ENCODE measurements around the gene PPP1R36.
"Not testable (repeated sequence)": the region's sequence is repeated elsewhere in the genome, so short reads cannot be mapped to it uniquely, and the experiment has no call there.

PPP1R36 gene

DNA sequence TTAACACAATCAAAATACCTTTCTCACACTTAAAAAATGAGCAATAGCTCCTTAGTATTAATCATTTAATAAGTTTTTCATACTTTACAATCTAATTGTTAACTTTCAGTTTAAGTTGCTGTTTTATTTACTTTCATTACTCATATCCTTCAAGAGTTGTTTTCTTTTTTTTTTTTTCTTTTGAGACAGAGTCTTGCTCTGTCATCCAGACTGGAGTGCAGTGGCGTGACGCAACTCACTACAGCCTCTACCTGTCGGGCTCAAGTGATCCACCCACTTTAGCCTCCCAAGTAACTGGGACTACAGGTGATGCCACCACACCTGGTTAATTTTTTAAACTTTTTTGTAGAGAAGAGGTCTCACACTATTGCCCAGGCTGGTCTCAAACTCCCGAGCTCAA lies 29.1 kb upstream of the PPP1R36 start:
- no peak for DNase-seq (ENCODE audit: low read depth in 2 of 2)

DNA sequence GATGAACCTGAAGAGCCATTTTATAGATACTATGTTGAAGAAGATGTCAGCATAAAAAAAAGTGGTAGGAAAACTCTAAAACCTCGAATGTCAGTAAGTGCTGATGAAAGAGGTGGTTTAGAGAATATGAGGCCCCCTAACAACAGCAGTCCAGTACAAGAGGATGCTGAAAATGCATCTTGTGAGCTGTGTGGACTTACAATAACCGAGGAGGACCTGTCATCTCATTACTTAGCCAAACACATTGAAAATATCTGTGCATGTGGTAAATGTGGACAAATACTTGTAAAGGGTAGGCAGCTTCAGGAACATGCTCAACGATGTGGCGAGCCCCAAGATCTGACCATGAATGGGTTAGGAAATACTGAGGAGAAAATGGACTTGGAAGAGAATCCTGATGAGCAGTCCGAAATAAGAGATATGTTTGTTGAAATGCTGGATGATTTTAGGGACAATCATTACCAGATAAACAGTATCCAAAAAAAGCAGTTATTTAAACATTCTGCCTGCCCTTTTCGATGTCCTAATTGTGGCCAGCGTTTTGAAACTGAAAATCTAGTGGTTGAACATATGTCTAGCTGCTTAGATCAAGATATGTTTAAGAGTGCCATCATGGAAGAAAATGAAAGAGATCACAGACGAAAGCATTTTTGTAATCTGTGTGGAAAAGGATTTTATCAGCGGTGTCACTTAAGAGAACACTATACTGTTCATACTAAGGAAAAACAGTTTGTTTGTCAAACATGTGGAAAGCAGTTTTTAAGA lies 27.0 kb upstream of the PPP1R36 start:
- DNase-seq (ENCODE audit: low read depth in 2 of 2) = no peak

DNA sequence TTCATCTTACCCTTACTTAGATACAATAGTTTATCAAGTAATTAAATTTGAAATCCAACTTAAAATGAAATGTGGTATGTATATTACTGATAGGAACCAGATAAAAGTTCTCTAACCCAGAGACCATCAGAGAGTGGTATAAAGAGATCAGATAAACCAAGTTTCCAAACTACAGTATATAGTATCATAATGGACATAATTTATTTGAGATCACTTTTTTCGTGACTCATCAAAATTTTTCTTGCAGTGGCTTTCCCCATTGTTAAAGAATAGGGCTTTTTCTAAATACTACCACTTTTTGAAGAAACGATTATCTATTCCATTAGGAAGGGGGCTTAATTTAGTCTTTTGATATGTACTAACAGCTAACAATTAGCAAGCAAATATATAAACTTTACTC lies 24.4 kb upstream of the PPP1R36 start:
- no peak for DNase-seq (ENCODE audit: low read depth in 2 of 2)

DNA sequence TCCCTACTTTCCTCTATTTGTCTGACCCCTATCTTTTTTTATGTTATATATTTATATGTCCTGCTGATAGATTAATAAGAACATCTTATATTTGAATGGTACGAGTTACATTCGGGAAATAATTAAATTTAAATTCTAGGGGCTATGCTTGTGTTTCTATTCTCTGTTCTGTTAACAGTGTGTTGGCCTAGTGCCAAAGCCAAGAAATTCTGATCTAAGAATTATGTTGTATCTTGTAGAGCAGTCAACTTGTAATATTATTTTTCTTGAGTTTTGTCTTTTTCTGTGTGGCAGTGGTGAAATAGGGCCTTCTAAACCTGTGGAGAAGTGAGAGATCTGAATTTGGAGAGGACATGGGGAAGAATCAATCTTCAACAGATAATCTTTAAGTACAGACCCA lies 18.2 kb upstream of the PPP1R36 start:
- DNase-seq (ENCODE audit: low read depth in 2 of 2) = no peak

DNA sequence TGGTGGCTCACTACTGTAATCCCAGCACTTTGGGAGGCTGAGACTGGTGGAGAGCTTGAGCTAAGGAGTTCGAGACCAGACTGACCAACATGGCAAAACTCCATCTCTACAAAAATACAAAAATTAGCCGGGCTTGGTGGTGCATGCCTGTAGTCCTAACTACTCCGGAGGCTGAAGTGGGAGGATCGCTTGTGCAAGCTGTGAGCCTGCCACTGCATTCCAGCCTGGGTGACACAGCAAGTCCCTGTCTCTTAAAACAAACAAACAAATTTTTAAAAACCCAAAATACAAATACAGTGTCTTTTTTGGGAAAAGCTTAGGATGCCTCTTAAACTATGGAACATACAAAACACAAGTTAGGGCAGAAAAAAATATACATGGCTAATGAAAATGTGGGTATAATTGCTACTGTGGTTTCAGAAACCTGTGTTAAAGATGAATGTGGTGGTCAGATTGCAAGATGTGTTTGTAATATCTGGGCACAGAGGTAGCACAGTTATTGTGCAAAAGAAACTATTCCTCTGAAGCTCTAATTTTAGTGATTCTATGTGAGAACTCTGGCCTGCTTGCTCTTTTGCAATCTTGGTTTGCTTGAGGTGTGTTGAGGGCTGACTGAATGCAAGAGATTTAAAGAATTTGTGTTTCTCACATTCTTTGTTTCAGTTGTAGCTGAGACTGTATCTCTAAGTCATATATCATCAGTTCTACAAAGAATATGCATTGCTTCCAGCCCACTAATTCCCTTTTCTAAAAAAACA lies 13.1 kb upstream of the PPP1R36 start:
- no peak for DNase-seq (ENCODE audit: low read depth in 2 of 2)

- DNase-seq (ENCODE audit: low read depth in 2 of 2) = peak; percentile 92 to 94
Measured at GRCh38 chr14:64540208-64541202, 9.3 kb upstream of the PPP1R36 start, which contains the start of gene HSPA2. Gene HSPA2 (plus strand): TSS chr14:64540741. CDS start chr14:64540850, 109 bp downstream.

DNA sequence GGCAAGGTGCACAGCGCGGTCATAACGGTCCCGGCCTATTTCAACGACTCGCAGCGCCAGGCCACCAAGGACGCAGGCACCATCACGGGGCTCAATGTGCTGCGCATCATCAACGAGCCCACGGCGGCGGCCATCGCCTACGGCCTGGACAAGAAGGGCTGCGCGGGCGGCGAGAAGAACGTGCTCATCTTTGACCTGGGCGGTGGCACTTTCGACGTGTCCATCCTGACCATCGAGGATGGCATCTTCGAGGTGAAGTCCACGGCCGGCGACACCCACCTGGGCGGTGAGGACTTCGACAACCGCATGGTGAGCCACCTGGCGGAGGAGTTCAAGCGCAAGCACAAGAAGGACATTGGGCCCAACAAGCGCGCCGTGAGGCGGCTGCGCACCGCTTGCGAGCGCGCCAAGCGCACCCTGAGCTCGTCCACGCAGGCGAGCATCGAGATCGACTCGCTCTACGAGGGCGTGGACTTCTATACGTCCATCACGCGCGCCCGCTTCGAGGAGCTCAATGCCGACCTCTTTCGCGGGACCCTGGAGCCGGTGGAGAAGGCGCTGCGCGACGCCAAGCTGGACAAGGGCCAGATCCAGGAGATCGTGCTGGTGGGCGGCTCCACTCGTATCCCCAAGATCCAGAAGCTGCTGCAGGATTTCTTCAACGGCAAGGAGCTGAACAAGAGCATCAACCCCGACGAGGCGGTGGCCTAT lies 8.3 kb upstream of the PPP1R36 start:
- no peak for DNase-seq (ENCODE audit: low read depth in 2 of 2)

DNA sequence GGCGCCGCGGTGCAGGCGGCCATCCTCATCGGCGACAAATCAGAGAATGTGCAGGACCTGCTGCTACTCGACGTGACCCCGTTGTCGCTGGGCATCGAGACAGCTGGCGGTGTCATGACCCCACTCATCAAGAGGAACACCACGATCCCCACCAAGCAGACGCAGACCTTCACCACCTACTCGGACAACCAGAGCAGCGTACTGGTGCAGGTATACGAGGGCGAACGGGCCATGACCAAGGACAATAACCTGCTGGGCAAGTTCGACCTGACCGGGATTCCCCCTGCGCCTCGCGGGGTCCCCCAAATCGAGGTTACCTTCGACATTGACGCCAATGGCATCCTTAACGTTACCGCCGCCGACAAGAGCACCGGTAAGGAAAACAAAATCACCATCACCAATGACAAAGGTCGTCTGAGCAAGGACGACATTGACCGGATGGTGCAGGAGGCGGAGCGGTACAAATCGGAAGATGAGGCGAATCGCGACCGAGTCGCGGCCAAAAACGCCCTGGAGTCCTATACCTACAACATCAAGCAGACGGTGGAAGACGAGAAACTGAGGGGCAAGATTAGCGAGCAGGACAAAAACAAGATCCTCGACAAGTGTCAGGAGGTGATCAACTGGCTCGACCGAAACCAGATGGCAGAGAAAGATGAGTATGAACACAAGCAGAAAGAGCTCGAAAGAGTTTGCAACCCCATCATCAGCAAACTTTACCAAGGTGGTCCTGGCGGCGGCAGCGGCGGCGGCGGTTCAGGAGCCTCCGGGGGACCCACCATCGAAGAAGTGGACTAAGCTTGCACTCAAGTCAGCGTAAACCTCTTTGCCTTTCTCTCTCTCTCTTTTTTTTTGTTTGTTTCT lies 7.6 kb upstream of the PPP1R36 start:
- DNase-seq (ENCODE audit: low read depth in 2 of 2) = no peak

- DNase-seq (ENCODE audit: low read depth in 2 of 2) = no peak
Measured at GRCh38 chr14:64542836-64543201, 6.9 kb upstream of the PPP1R36 start.

DNA sequence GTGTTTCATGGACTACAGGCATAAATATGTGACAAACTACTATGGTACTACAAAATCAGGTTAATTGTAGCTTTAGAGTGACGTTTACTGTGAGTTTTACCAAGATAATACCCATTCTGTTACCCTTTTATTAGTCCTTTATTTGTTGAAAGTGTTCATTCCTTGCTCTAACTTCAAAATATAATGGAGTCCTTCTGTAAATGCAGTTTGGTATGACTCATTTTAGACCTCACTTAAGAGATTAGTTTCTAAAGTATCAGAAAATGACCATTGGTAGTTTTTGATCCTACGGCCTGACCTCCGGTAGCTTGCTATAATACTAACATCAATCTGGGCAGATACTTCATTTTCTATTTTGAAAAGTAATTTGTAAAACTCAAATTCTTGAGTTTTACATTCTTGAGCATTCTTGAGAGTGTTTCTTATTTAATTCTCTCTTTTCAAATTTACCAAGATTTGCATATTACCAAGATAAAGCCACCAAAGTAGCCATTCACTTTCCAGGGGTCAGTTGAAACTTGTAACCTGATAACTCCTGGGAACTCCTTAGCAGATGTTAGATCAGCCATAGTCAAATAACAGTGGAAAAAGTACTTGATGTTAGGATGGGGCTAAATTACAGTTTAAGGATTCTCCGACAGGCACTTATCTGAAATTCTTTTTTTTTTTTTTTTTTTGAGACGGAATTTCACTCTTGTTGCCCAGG lies 5.0 kb upstream of the PPP1R36 start:
- no peak for DNase-seq (ENCODE audit: low read depth in 2 of 2)

DNA sequence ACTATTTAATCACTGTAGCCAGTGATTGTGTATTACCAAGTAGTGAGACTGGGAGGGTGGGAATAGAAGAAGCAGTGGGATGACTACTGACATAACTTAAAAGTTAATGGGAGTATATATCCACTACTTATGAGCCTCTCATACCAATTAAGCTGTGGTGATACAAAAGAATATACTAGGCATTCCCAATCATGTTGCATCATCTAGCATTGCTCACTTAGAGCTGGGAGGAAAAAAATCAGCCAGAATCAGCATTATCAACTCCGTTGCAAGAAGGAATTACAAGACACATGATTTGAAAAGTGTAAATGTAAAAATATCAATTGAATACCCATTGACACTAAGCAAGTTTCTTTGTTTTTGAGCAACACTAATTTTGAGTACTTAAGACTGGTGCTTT lies 745 bp upstream of the PPP1R36 start:
- no peak for DNase-seq (ENCODE audit: low read depth in 2 of 2)

DNA sequence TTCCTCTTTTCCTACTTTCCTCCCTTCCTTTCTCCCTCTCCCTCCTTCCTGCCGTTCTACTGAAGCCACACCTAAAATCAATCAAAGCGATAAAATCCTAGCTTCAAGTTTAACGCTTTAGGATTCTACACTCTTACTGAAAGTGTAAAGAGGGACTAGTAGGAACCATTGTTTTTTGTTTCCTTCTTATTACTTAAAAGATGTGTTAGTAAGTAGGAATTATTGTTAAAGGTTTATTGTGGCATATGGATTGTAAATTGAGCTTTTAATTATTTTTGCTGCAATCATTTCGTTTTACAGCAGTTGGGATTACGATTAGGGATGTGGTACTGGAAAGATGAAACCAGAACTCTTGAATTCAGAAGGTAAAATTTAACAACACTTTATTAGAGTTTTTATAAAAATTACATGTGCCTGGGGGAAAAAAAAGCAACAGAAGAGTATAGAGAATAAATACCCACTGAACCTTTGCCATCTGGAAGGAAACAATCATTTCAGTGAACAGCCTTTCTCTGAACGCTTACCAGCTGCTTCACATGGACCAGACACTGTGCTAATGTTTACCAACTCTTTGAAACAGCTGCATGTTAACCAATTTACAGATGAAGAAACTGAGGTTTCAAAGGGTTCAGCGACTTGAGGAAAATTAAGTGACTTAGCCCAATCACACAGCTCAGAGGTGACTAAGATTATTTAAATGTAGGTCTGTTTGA lies 1.0 kb downstream of the PPP1R36 start:
- no peak for DNase-seq (ENCODE audit: low read depth in 2 of 2)

- no peak for DNase-seq (ENCODE audit: low read depth in 2 of 2)
Measured at GRCh38 chr14:64554556-64554955, 4.8 kb downstream of the PPP1R36 start.

DNA sequence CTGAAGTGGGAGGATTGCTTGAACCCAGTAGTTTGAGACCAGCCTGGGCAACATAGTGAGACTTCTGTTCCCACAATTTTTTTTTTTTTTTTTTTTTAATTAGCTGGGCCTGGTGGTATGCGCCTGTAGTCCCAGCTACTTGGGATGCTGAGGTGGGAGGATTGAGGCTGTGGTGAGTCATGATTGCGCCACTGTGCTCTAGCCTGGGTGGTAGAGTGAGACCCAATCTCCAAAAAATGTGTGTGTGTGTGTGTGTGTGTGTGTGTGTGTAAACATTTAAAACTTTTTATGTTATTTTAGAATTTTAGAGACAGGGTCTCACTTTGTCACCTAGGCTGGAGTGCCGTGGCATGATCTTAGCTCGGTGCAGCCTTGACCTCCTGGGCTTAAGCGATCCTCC lies 6.8 kb downstream of the PPP1R36 start:
- DNase-seq (ENCODE audit: low read depth in 2 of 2) = no peak

GRCh38 chr14:64558216-64558615 lies 8.5 kb downstream of the PPP1R36 start:
- DNase-seq (ENCODE audit: low read depth in 2 of 2) = not testable (repeated sequence)

DNA sequence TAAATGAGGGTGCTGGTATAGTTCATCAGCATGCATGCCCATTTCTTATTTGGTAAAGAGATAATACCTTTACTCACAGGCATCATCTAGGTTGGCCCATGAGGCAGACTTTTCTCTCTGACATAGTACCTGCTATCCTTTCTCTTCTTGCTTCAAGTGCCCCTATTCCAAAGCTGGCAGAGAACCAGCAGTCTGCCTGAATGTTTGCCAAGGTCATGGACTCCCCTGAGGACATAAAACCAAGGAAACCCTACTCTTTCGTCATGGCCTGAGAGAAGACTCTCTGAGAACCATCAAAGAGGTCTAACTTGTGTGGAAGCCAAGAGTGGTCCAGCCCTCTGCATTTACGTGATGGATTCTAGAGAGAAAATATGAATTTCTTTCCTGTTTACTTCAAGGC lies 11.9 kb downstream of the PPP1R36 start:
- no peak for DNase-seq (ENCODE audit: low read depth in 2 of 2)

DNA sequence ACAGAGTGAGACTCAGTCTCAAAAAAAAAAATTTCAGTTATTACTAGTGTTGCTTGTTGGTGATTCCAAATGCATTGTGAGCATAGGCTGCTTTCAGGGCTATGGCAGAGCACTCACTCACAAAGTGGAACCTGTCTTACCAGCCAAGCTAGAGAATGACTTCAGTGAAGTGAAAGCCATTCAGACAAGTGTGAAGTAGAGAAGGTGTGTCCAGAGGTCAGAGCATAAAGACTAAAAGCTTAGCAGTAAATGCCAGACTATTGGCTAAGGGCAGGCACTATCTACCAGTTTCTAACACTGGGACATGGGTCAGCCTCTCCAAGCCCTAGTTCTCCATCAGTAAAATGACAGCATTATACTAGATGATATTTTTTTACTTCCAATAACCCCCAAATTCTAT lies 12.7 kb downstream of the PPP1R36 start:
- DNase-seq (ENCODE audit: low read depth in 2 of 2) = no peak

DNA sequence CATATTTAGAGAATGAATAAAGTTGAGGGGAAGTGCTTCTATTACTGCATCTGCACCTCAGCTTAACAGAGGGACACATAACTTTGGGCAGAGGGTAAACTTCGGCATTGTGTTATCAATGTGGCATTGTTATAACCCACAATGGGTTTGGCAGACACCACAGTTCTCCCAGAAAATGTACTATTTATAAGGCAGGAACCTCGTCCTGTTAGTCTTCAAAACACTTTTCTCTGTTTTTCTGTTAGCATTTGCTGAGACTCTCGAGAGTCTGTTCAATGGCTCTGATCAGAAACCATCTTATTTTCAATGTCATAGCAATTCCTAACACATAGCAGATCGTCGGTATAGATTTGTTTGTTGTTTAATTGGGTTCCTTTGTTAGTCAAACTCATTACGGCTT lies 13.9 kb downstream of the PPP1R36 start:
- no peak for DNase-seq (ENCODE audit: low read depth in 2 of 2)

GRCh38 chr14:64566651-64567122 lies 16.9 kb downstream of the PPP1R36 start:
- no peak for DNase-seq (ENCODE audit: low read depth in 2 of 2)

Data from stimulated activated CD4-positive, alpha-beta T cell treated with anti-CD3 and anti-CD28 coated beads, Interleukin-15, amount 100 ng/mL, for 48 hours (primary cell).